GM12878 (cell line): Measurements from ENCODE around the gene GJD2.

Experiments used
- BRCA1 ChIP-seq: IDR thresholded peaks from 2 replicates; pipeline ENCODE4 v1.6.1; 2011; ENCODE audit warnings: low read depth, low read length, improper control_type of control experiment
- CEBPB ChIP-seq, 2 experiments: fragments of 150-350 bp in 1 of 2; IDR thresholded peaks; 2 replicates each; pipeline ENCODE4 v1.6.1; 2012 to 2014; ENCODE audit warnings: low read depth in 2 of 2, low read length in 2 of 2, borderline replicate concordance in 1 of 2, inconsistent platforms in 1 of 2
- CTCF ChIP-seq, 3 experiments: IDR thresholded peaks in 2 of 3; conservative IDR thresholded peaks in 1 of 3; 2 replicates each; pipeline ENCODE4 v1.5.1; 2011; ENCODE audit warnings: low read depth in 3 of 3, low read length in 3 of 3, mild to moderate bottlenecking in 3 of 3, control low read depth in 2 of 3, moderate library complexity in 2 of 3, inconsistent platforms in 1 of 3, mixed read lengths in 1 of 3; ENCODE audit not compliant: control insufficient read depth in 2 of 3, insufficient read depth in 1 of 3; ENCODE audit errors: extremely low read depth in 1 of 3
- MAX ChIP-seq: IDR thresholded peaks from 2 replicates; pipeline ENCODE4 v1.6.1; 2012; ENCODE audit warnings: low read depth, low read length, improper control_type of control experiment
- NFYB ChIP-seq: IDR thresholded peaks from 2 replicates; pipeline ENCODE4 v1.6.1; 2011; ENCODE audit warnings: low read depth, mild to moderate bottlenecking, low read length, improper control_type of control experiment, moderate library complexity; ENCODE audit not compliant: insufficient read depth
- POLR2A ChIP-seq: IDR thresholded peaks from 2 replicates; pipeline ENCODE4 v1.6.1; 2011; ENCODE audit warnings: low read depth, mild to moderate bottlenecking, low read length
- REST ChIP-seq: IDR thresholded peaks from 2 replicates; pipeline ENCODE4 v1.6.1; 2012; ENCODE audit warnings: mild to moderate bottlenecking, low read depth, low read length
- YY1 ChIP-seq: IDR thresholded peaks from 2 replicates; pipeline ENCODE4 v1.6.1; 2011; ENCODE audit warnings: low read depth, mild to moderate bottlenecking, low read length

- TF ChIP-seq YY1 (no peak), CTCF (IDR thresholded peaks at IDR 0.05 in 2 of 3, conservative IDR thresholded peaks at IDR 0.05 in 1 of 3; ENCODE audit: control insufficient read depth in 2 of 3, extremely low read depth in 1 of 3, insufficient read depth in 1 of 3, low read depth in 3 of 3, low read length in 3 of 3) (no peak), BRCA1 (no peak), MAX (no peak), CEBPB (IDR thresholded peaks at IDR 0.05; ENCODE audit: borderline replicate concordance in 1 of 2, low read depth in 2 of 2, low read length in 2 of 2) (no peak), NFYB (no peak), POLR2A (no peak), REST (no peak)
Observed at GRCh38 chr15:34714476-34715121, 40.2 kb downstream of the GJD2 start.
